Activated CD8-positive, alpha-beta T cell treated with anti-CD3 and anti-CD28 coated beads for 36 hours (primary cell): Measurements from ENCODE around the gene TBX4. TPM values are rescaled to one million over a fixed set of nuclear protein-coding genes. Genes with fewer than 3 reads are reported as not detected.
A peak's percentile ranks its signal among the peaks of the same experiment; 100 is the strongest.

Experiments used
- ATAC-seq: fragments of 200-7000 bp; cut with Tn5 transposase; one replicate; pipeline ENCODE4 v1.10.0; 2021; ENCODE audit warnings: mild to moderate bottlenecking, moderate library complexity
- CTCF ChIA-PET: fragments of 350-600 bp; sonication (Branson Sonifier 250); formaldehyde crosslinking; loops from one replicate; lab custom pipeline; 2021; ENCODE audit warnings: antibody characterized with exemption; lab: Charles Lee
- POLR2A ChIA-PET: fragments of 350-600 bp; sonication (Branson Sonifier 250); formaldehyde crosslinking; loops from one replicate; lab custom pipeline; 2021; ENCODE audit warnings: antibody characterized with exemption; lab: Charles Lee
- DNase-seq: peaks from one replicate; pipeline ENCODE4 v3.0.0-alpha.2; 2020
- H3K27ac Mint-ChIP-seq: one replicate; pipeline ENCODE4 v1.8.0; 2021; ENCODE audit warnings: mild to moderate bottlenecking, mixed read lengths
- H3K27me3 Mint-ChIP-seq: one replicate; pipeline ENCODE4 v1.8.0; 2021; ENCODE audit warnings: mixed read lengths
- H3K36me3 Mint-ChIP-seq: one replicate; pipeline ENCODE4 v1.8.0; 2021; ENCODE audit warnings: low read depth, mixed read lengths
- H3K4me1 Mint-ChIP-seq: one replicate; pipeline ENCODE4 v1.8.0; 2021; ENCODE audit warnings: low read depth, mixed read lengths
- H3K4me3 Mint-ChIP-seq: one replicate; pipeline ENCODE4 v1.8.0; 2021; ENCODE audit warnings: mild to moderate bottlenecking, moderate library complexity, mixed read lengths
- H3K9me3 Mint-ChIP-seq: one replicate; pipeline ENCODE4 v1.8.0; 2021; ENCODE audit warnings: mixed read lengths
- intact Hi-C: fragments of 100-400 bp; cut with micrococcal nuclease; formaldehyde crosslinking; loops from one replicate; pipeline ENCODE4 v1.10.0; 2022
- total RNA-seq, 2 experiments: library from RNA; stranded (reverse); gene quantifications; one replicate each; pipeline ENCODE4 v1.2.3, GENCODE V29; 2021
- TF ChIP-seq, protein P1 (sequence below): fragments of 200-600 bp; IDR thresholded peaks from one replicate; pipeline ENCODE4 v1.8.0; 2022; ENCODE audit warnings: antibody characterized with exemption, mild to moderate bottlenecking

Gene TBX4
- total RNA-seq, 2 experiments from 2014 or later = not detected

DNA sequence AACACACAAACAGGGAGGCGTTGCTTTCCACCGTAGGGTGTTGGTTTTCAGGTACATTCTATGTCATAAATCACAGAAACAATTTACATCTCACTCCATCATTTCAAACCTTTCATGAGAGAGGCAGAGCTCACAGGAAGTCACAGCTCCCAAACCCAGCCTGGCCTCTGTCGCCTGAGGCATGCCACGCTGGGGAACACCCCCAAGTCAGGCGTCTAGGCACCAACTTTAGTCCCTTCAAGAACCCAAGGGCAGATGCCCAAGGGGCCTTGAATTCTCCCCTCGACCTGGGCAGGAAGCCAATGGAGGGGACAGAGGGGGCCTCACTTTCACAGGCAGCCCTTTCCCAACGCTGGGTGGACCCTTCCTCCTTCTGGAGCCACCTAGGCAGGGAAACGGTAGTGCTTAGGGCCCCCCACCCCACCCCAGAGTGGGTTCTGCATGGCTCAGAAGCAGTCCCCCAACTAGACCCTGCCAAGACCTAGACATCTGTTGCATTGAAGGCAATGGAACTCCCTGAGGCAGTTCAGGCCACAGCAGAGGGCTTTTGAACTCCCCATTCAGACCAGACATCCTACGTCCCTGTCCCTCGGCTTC lies 10.6 kb downstream of the TBX4 start:
- Mint-ChIP-seq H3K4me1 (peaks cover 17% of the 10 kb centered on the region), H3K4me3 (no peak overlapping the region), H3K27me3 (peaks cover 62% of the 10 kb centered on the region), H3K36me3 (no peaks in the 10 kb centered on the region), H3K9me3 (no peaks in the 10 kb centered on the region), H3K27ac (no peak overlapping the region)
- TF ChIP-seq, protein P1, sequence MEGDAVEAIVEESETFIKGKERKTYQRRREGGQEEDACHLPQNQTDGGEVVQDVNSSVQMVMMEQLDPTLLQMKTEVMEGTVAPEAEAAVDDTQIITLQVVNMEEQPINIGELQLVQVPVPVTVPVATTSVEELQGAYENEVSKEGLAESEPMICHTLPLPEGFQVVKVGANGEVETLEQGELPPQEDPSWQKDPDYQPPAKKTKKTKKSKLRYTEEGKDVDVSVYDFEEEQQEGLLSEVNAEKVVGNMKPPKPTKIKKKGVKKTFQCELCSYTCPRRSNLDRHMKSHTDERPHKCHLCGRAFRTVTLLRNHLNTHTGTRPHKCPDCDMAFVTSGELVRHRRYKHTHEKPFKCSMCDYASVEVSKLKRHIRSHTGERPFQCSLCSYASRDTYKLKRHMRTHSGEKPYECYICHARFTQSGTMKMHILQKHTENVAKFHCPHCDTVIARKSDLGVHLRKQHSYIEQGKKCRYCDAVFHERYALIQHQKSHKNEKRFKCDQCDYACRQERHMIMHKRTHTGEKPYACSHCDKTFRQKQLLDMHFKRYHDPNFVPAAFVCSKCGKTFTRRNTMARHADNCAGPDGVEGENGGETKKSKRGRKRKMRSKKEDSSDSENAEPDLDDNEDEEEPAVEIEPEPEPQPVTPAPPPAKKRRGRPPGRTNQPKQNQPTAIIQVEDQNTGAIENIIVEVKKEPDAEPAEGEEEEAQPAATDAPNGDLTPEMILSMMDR = no peak
- DNase-seq (no peak), ATAC-seq (peak; percentile 34)
- intact Hi-C loops = no loop called here
- POLR2A ChIA-PET = no interaction called here
- CTCF ChIA-PET = no interaction called here

DNA sequence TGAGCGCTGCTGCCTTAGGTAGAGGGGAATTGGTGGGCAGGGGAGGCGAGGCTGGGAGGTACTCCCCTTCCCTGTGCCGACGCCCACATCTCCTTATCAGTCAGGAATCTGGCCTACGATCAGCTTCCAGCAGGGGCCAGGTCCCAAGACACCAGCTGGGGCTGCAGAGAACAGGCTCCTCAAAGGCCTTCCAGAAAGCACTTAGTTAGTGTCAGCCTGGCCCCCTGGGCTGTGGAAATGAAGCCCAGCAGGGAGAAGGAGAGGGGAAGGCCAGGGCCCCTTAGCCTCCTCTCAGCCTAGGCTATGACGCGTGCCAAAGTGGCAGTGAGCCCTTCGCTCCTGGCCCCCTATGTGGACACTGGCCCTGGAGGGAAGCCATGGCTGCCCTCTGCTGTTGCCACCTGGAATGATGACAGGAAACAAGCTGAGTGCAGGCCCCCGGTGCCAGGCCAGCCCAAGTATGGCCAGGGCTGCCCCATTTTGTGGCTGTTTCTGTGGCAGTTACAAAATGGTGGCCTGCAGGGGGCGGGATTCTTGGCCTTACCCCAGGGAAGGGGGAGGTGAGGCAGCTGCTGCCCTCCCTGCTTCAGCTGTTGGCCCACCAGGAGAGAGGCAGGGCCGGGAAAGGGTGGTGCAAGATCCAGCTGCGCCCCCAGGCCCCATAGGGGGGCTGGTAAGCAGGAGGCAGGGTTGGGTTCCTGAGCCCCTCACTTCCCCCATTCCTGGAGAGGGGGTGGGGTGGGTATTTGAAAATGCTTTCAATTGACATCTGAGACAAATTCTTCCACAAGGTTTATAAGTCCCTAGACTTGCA lies 11.3 kb downstream of the TBX4 start:
- Mint-ChIP-seq H3K36me3 (no peaks in the 10 kb centered on the region), H3K4me3 (no peak overlapping the region), H3K4me1 (peaks cover 14% of the 10 kb centered on the region), H3K9me3 (no peaks in the 10 kb centered on the region), H3K27ac (no peak overlapping the region), H3K27me3 (peaks cover 55% of the 10 kb centered on the region)
- POLR2A ChIA-PET = no interaction called here
- TF ChIP-seq, protein P1 = no peak
- ATAC-seq (no peak), DNase-seq (no peak)
- CTCF ChIA-PET = no interaction called here
- intact Hi-C loops = no loop called here

DNA sequence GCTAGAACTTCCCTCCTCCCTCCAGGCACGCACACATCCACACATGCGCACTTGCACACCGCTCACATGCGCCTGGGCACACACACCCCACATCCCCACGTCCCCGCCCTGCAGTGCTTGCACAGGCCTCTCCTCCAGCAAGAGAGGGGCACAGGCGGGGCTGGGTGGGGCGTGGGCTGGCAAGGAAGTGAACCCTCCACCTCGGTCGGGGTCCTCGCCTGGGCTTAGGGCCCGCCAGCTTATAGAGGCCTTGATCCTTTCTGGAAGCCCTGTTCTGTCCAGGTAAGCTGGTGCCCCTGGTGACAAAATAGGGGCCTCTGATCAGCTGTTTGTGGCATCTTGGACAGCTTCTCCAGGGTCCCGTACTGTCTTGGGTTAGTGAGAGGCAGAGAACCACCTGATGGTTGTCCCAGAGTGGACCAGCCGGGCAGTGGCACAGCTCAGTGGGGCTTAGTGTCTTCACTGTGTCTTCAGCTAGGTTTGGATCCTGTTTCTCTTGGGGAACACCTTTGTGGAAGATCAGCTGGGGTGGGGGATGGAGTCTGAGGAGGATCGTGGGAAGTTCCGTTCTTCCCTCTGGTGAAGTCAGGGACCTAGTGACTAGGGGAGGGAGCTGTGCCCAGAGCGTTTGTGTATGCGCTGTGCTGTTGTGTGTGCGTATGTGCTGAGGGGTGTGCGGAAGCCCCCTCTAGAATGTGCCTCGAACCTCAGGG lies 12.1 kb downstream of the TBX4 start:
- CTCF ChIA-PET = no interaction called here
- ATAC-seq = no peak
- Mint-ChIP-seq H3K36me3 (no peaks in the 10 kb centered on the region), H3K27me3 (peaks cover 47% of the 10 kb centered on the region), H3K9me3 (no peaks in the 10 kb centered on the region), H3K4me1 (peaks cover 14% of the 10 kb centered on the region), H3K4me3 (no peak overlapping the region), H3K27ac (no peak overlapping the region)
- POLR2A ChIA-PET = no interaction called here
- TF ChIP-seq, protein P1 = no peak
- intact Hi-C loops = no loop called here
- DNase-seq = no peak

DNA sequence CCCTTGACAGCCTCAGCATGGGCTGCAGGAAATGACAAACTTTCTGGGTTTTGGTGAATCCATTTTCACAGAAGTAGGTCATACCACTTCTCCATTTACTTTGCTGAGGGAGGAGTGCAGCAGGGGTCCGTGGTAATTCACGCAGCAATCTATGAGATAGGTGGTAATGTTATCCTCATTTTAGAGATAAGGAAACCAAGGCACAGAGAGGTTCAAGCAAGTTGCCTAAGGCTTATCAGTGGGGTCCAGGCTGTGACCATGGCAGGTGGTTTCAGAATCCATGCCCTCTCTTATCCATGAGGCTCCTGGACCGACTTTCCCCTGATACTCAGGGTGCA lies 12.6 kb downstream of the TBX4 start:
- Mint-ChIP-seq H3K9me3 (no peaks in the 10 kb centered on the region), H3K4me3 (no peak overlapping the region), H3K4me1 (peaks cover 14% of the 10 kb centered on the region), H3K27me3 (peaks cover 42% of the 10 kb centered on the region), H3K27ac (no peak overlapping the region), H3K36me3 (no peaks in the 10 kb centered on the region)
- DNase-seq = no peak
- no peak for ATAC-seq
- intact Hi-C loops = no loop called here
- POLR2A ChIA-PET = no interaction called here
- TF ChIP-seq, protein P1 = no peak
- CTCF ChIA-PET = no interaction called here
